IMR-90 (cell line): ENCODE results near the gene PXN. TPM values are rescaled to one million over a fixed set of nuclear protein-coding genes. Genes with fewer than 3 reads are reported as not detected.

Experiments used
- ATAC-seq: fragments of 200-7000 bp; cut with Tn5 transposase; 2 replicates; pipeline ENCODE4 v1.9.1; 2020; ENCODE audit warnings: low read depth, mild to moderate bottlenecking, moderate library complexity
- BruUV-seq: library from RNA; stranded (reverse); fragments of 400-500 nt; replicated peaks from 2 replicates; lab custom pipeline; 2021; lab: Mats Ljungman, UMichigan
- CTCF ChIA-PET: fragments of 300-600 bp; formaldehyde crosslinking; extraction: SDS; loops from one replicate; lab custom pipeline; 2021; ENCODE audit warnings: antibody characterized with exemption; lab: Yijun Ruan, JAX
- POLR2A ChIA-PET: fragments of 300-600 bp; sonication (Branson Sonifier 250); formaldehyde crosslinking; loops from one replicate; lab custom pipeline; 2022; ENCODE audit warnings: antibody characterized with exemption; ENCODE audit not compliant: unreplicated experiment; lab: Charles Lee
- DNase-seq: peaks from one replicate; pipeline ENCODE4 v3.0.0; 2013
- H2AFZ ChIP-seq: replicated peaks from 2 replicates; pipeline ENCODE3; 2013; ENCODE audit warnings: low read length, mild to moderate bottlenecking; ENCODE audit not compliant: poor library complexity
- H2AK5ac ChIP-seq: 2 replicates; pipeline ENCODE4 v1.6.1; 2013; ENCODE audit warnings: low read depth, low read length, inconsistent platforms
- H2AK9ac ChIP-seq: replicated peaks from 2 replicates; pipeline ENCODE3; 2013; ENCODE audit warnings: mild to moderate bottlenecking, low read depth, low read length, moderate library complexity; ENCODE audit not compliant: poor library complexity
- H2BK120ac ChIP-seq: 2 replicates; pipeline ENCODE4 v1.6.1; 2013; ENCODE audit warnings: low read depth, low read length, inconsistent platforms
- H2BK15ac ChIP-seq: 3 replicates; pipeline ENCODE4 v1.6.1; 2013; ENCODE audit warnings: low read depth, low read length, inconsistent platforms
- H2BK20ac ChIP-seq: 2 replicates; pipeline ENCODE4 v1.6.1; 2013; ENCODE audit warnings: low read depth, mild to moderate bottlenecking, inconsistent platforms, low read length, moderate library complexity
- H2BK5ac ChIP-seq: 2 replicates; pipeline ENCODE4 v1.6.1; 2013; ENCODE audit warnings: mild to moderate bottlenecking, low read depth, low read length, inconsistent platforms; ENCODE audit not compliant: poor library complexity, severe bottlenecking
- H3K14ac ChIP-seq: replicated peaks from 2 replicates; pipeline ENCODE4 v1.6.1; 2013; ENCODE audit warnings: low read depth, low read length, inconsistent platforms
- H3K18ac ChIP-seq: 2 replicates; pipeline ENCODE4 v1.6.1; 2013; ENCODE audit warnings: low read depth, low read length, control low read depth
- H3K23ac ChIP-seq: 2 replicates; pipeline ENCODE4 v1.6.1; 2013; ENCODE audit warnings: low read depth, low read length, inconsistent platforms
- H3K27ac ChIP-seq: 2 replicates; pipeline ENCODE4 v1.5.1; 2013; ENCODE audit warnings: mild to moderate bottlenecking, control low read depth, low read length; ENCODE audit not compliant: insufficient read depth
- H3K27me3 ChIP-seq: 2 replicates; pipeline ENCODE4 v1.6.1; 2013; ENCODE audit warnings: low read length; ENCODE audit not compliant: control insufficient read depth, insufficient read depth
- H3K36me3 ChIP-seq: 2 replicates; pipeline ENCODE4 v1.6.1; 2013; ENCODE audit warnings: low read length, mixed read lengths; ENCODE audit not compliant: control insufficient read depth, insufficient read depth
- H3K4ac ChIP-seq: 2 replicates; pipeline ENCODE4 v1.6.1; 2013; ENCODE audit warnings: low read depth, low read length, inconsistent platforms
- H3K4me1 ChIP-seq: 2 replicates; pipeline ENCODE4 v1.6.1; 2013; ENCODE audit warnings: low read length, mixed read lengths; ENCODE audit not compliant: control insufficient read depth, insufficient read depth
- H3K4me2 ChIP-seq: 2 replicates; pipeline ENCODE4 v1.6.1; 2013; ENCODE audit warnings: low read depth, mild to moderate bottlenecking, control low read depth, low read length, moderate library complexity
- H3K4me3 ChIP-seq: 2 replicates; pipeline ENCODE4 v1.5.1; 2013; ENCODE audit warnings: low read depth, mild to moderate bottlenecking, control low read depth, low read length, moderate library complexity; ENCODE audit not compliant: insufficient read depth
- H3K56ac ChIP-seq: 2 replicates; pipeline ENCODE4 v1.6.1; 2013; ENCODE audit warnings: low read length, inconsistent platforms; ENCODE audit not compliant: insufficient read depth; ENCODE audit errors: extremely low read depth
- H3K79me1 ChIP-seq, 2 experiments: 2 replicates each; pipeline ENCODE4 v1.6.1; 2013; ENCODE audit warnings: low read length in 2 of 2, inconsistent platforms in 1 of 2, low read depth in 1 of 2
- H3K9ac ChIP-seq: 2 replicates; pipeline ENCODE4 v1.6.1; 2013; ENCODE audit warnings: low read depth, low read length, control low read depth
- H3K9me1 ChIP-seq: 2 replicates; pipeline ENCODE4 v1.6.1; 2013; ENCODE audit warnings: low read length, inconsistent platforms; ENCODE audit not compliant: insufficient read depth
- H3K9me3 ChIP-seq: 2 replicates; pipeline ENCODE4 v1.6.1; 2013; ENCODE audit warnings: low read length; ENCODE audit not compliant: control insufficient read depth, insufficient read depth
- H4K20me1 ChIP-seq: 2 replicates; pipeline ENCODE4 v1.6.1; 2013; ENCODE audit warnings: low read length, inconsistent platforms; ENCODE audit not compliant: insufficient read depth
- H4K5ac ChIP-seq: 2 replicates; pipeline ENCODE4 v1.6.1; 2013; ENCODE audit warnings: mild to moderate bottlenecking, low read depth, low read length, control low read depth
- H4K8ac ChIP-seq, 2 experiments: 2 replicates each; pipeline ENCODE4 v1.6.1; 2013; ENCODE audit warnings: low read depth in 2 of 2, low read length in 2 of 2, control low read depth in 1 of 2, inconsistent platforms in 1 of 2
- H4K91ac ChIP-seq: 2 replicates; pipeline ENCODE4 v1.6.1; 2013; ENCODE audit warnings: low read depth, low read length, inconsistent platforms; ENCODE audit not compliant: insufficient read depth
- BHLHE40 ChIP-seq: fragments of 150-350 bp; IDR thresholded peaks from 2 replicates; pipeline ENCODE4 v1.6.1; 2016; ENCODE audit warnings: mild to moderate bottlenecking, low read depth, low read length
- CEBPB ChIP-seq: IDR thresholded peaks from 2 replicates; pipeline ENCODE4 v1.6.1; 2012; ENCODE audit warnings: low read depth, low read length, improper control_type of control experiment
- CTCF ChIP-seq: conservative IDR thresholded peaks from 2 replicates; pipeline ENCODE4 v1.5.1; 2012; ENCODE audit warnings: mild to moderate bottlenecking, low read depth, low read length, improper control_type of control experiment
- ELK1 ChIP-seq: fragments of 150-350 bp; IDR thresholded peaks from 2 replicates; pipeline ENCODE4 v1.6.1; 2016; ENCODE audit warnings: low read depth, mild to moderate bottlenecking, low read length, moderate library complexity, borderline replicate concordance
- FOS ChIP-seq: fragments of 150-350 bp; IDR thresholded peaks from 2 replicates; pipeline ENCODE4 v1.6.1; 2016; ENCODE audit warnings: low read depth, low read length
- MAFK ChIP-seq: IDR thresholded peaks from 2 replicates; pipeline ENCODE4 v1.6.1; 2012; ENCODE audit warnings: low read depth, low read length, improper control_type of control experiment
- MAZ ChIP-seq: IDR thresholded peaks from 2 replicates; pipeline ENCODE4 v1.6.1; 2012; ENCODE audit warnings: low read depth, mild to moderate bottlenecking, low read length, improper control_type of control experiment, moderate library complexity, borderline replicate concordance
- NFE2L2 ChIP-seq: fragments of 150-350 bp; IDR thresholded peaks from 2 replicates; pipeline ENCODE4 v1.6.1; 2016; ENCODE audit warnings: low read depth, mild to moderate bottlenecking, low read length
- POLR2A ChIP-seq: IDR thresholded peaks from 2 replicates; pipeline ENCODE4 v1.6.1; 2012; ENCODE audit warnings: mild to moderate bottlenecking, low read depth, low read length
- RAD21 ChIP-seq: IDR thresholded peaks from 2 replicates; pipeline ENCODE4 v1.6.1; 2012; ENCODE audit warnings: low read length, improper control_type of control experiment
- RCOR1 ChIP-seq: IDR thresholded peaks from 2 replicates; pipeline ENCODE4 v1.6.1; 2012; ENCODE audit warnings: mild to moderate bottlenecking, low read length, improper control_type of control experiment; ENCODE audit not compliant: insufficient replicate concordance
- RFX5 ChIP-seq: IDR thresholded peaks from 2 replicates; pipeline ENCODE4 v1.8.0; 2012; ENCODE audit warnings: low read depth, mild to moderate bottlenecking, low read length, moderate library complexity
- SMC3 ChIP-seq: fragments of 150-350 bp; IDR thresholded peaks from 2 replicates; pipeline ENCODE4 v1.6.1; 2016; ENCODE audit warnings: low read depth, mild to moderate bottlenecking, antibody characterized with exemption, low read length, moderate library complexity
- WGBS, 2 experiments: methylation state at CpG; one replicate each; pipeline versions ENCODE4 v1.1.5 to v1.1.7; 2013; ENCODE audit warnings: missing lambda C conversion rate in 2 of 2; ENCODE audit not compliant: insufficient read length in 1 of 2; ENCODE audit errors: extremely low coverage in 2 of 2; 5-methylcytosine and 5-hydroxymethylcytosine counted together
- dilution Hi-C: fragments of 300-500 bp; cut with HindIII; formaldehyde crosslinking; loops from one replicate; pipeline ENCODE4 v1.14.3; 2018; ENCODE audit warnings: low sequenced_read_pairs; ENCODE audit not compliant: unreplicated experiment
- in situ Hi-C: fragments of 300-500 bp; cut with MboI; formaldehyde crosslinking; loops from 3 replicates; pipeline ENCODE4 v1.14.3; 2019; ENCODE audit warnings: low sequenced_read_pairs, inconsistent platforms, mixed read lengths
- intact Hi-C: fragments of 100-400 bp; cut with micrococcal nuclease; formaldehyde crosslinking; loops from 2 replicates; pipeline ENCODE4 v1.10.0; 2022
- polyA plus RNA-seq, 3 experiments: library from polyadenylated mRNA; depleted of rRNA; stranded (reverse); fragments of >200 nt; gene quantifications; 2 replicates each; pipeline ENCODE4 v1.2.3, GENCODE V29; 2012; ENCODE audit warnings: low replicate concordance in 1 of 3
- total RNA-seq: library from RNA; depleted of rRNA; stranded (reverse); fragments of >200 nt; gene quantifications from 2 replicates; pipeline ENCODE4 v1.2.3, GENCODE V29; 2012

The PXN gene
- total and polyA plus RNA-seq, 2 of the 4 experiments (the other 2 are of a cell fraction): 46.6 to 134 TPM

GRCh38 chr12:120242971-120243699 is 22.4 kb downstream of the PXN start:
- intact Hi-C loops: no loop called here
- Histone ChIP-seq H2AK5ac (peak overlapping the region; percentile 70), H3K18ac (no peak overlapping the region), H2AK9ac (no peak overlapping the region), H3K4me3 (no peak overlapping the region), H2BK15ac (peak overlapping the region; percentile 69; the same call in 1 of the 3 replicates), H3K4me2 (no peak overlapping the region), H3K79me1 (peaks cover 9 to 72% of the 10 kb centered on the region in 2 experiments; a peak in 2 of 4 replicates), H3K9ac (no peak overlapping the region), H3K4me1 (peaks cover 38% of the 10 kb centered on the region), H4K5ac (no peak overlapping the region), H3K27ac (no peak overlapping the region), H4K8ac (peak overlapping the region; percentile 9 to 50; a peak in 2 of 4 replicates), H3K36me3 (peaks cover 5% of the 10 kb centered on the region), H2BK120ac (peak overlapping the region; percentile 33; the same call in 1 of the 2 replicates), H3K9me3 (no peaks in the 10 kb centered on the region), H3K4ac (peak overlapping the region; percentile 62), H2BK5ac (peak overlapping the region; percentile 53), H3K27me3 (no peaks in the 10 kb centered on the region), H4K20me1 (peaks cover 71% of the 10 kb centered on the region), H3K56ac (no peak overlapping the region), H2BK20ac (no peak overlapping the region), H2AFZ (no peak overlapping the region), H3K9me1 (peaks cover 50% of the 10 kb centered on the region), H3K23ac (peak overlapping the region; percentile 74; the same call in 1 of the 2 replicates), H4K91ac (peak overlapping the region; percentile 54; the same call in 1 of the 2 replicates), H3K14ac (peak overlapping the region; percentile 16)
- WGBS, 2 experiments: 95% methylated on average over 4 of the region's 8 CpGs; no CpG with 5 or more reads in 1 of the 2 experiments
- TF ChIP-seq SMC3 (no peak), RCOR1 (no peak), FOS (no peak), POLR2A (no peak), MAZ (no peak), ELK1 (no peak), CEBPB (no peak), BHLHE40 (no peak), RFX5 (no peak), MAFK (no peak), RAD21 (no peak), NFE2L2 (no peak), CTCF (no peak)
- dilution Hi-C loops: no loop called here
- no TSS peak for BruUV-seq
- ATAC-seq: no peak
- ChIA-PET CTCF (interaction anchor here (0.6 to 1.2 kb wide), 4 partner anchors 9 to 14 kb away, joined by 3 to 5 read pairs (median 4); no protein-coding TSS in a partner anchor), POLR2A (interaction anchor here (0.6 to 1.7 kb wide), 5 partner anchors 9 to 50 kb away, joined by 3 to 26 read pairs (median 5); partner anchors contain the start of genes RNU4-1 and RNU4-2)
- DNase-seq: no peak
- in situ Hi-C loops: no loop called here
